OCI-M2 (cell line): ENCODE data around the gene PDZD2.

Experiments used
- DNase-seq: peaks from one replicate; lab custom pipeline; 2025; ENCODE audit not compliant: unreplicated experiment; lab: John Stamatoyannopoulos, UW

The PDZD2 gene

DNA sequence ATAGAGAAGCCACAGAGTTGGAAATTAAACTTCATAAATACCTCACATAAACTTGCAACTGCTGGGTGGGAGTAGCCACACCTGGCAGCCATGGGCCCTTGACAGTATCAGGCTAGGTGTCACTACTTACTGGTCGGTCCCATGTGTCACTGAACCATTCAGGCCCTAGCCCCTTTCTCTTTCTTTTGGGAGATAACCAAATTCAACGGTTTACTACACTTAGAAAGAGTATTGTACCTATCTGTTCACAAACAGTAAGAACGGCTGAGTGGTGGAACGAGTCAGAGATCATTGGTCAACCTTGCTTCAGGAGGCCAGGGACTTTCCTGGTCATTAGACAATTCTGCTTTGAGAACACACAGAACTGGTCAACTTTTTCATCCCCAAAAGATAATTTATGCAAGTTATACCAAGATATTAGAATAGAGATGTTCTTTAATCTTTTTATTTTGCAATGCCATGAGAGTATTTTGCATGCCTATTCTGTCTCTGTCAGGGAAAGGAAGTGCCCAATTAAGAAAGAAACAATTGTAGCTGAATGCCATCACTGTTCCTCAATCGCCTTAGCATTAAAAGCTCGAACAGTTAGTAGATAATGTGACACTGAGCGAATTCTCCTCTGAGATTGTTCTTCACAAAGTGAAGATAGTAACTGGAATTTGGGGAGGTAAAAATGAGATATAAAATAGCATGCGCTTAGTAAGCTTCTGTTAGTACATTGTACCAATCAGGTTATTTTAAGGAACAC lies 484.3 kb downstream of the PDZD2 start:
- DNase-seq: no peak

- DNase-seq: no peak
Measured at GRCh38 chr5:32123889-32124676, 485.2 kb downstream of the PDZD2 start.

DNA sequence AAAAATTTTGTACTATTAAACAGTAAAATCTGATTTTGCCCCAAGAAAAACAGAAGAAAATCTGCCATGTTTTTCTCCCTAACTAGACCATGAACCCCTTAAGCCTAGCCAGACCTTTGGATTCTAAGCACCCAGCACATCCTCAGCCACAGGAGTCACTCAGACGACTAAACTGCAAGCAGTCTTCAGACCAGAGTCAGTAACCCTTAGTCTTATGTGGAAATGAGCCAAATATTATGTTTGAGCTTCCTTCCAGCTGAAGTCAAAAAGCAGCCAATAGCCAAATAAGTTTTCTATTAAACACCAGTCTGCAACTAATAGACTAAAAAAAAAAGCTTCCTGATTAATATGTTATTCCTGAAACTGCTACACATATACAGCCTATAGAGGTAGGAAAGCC lies 487.8 kb downstream of the PDZD2 start:
- no peak for DNase-seq

DNA sequence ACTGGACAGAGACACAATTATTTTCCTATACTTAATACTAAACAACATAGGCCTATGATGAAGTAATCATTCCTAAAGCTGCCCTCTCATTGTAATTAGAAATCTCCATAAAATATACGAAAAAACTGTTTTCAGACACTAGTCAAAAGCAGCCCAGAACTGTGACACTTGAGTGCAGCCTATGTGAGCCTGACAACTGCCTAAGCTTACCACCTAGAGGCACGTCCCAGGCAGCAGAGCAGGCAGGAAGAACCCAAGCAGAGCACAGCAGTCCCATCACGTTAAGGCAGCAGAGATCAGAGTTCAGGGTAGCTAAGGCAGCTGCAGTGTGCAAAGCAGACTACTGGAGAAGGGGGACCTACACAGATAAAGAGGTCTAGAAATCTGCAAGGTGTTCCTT lies 488.8 kb downstream of the PDZD2 start:
- DNase-seq: no peak

- no peak for DNase-seq
Measured at GRCh38 chr5:32129074-32129598, 490.2 kb downstream of the PDZD2 start.

DNA sequence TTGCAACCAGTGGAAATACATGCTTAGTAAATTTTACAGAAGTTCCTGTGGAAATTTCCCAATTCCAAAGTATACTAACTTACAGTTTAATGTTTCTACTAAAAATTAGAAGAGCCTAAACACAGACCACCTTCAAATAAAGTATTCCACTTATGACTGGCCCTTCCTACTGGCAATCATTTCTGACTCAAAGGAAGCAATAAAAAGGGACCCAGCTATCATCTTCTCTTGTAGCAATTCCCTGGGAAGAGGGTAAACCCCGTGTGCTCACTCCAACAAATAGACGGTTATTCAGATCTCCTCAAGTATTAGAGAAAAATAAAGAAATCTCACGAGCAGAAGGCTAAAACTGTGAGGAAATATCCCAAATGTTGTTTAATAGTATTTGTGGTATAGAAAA lies 491.9 kb downstream of the PDZD2 start:
- no peak for DNase-seq

- no peak for DNase-seq
Measured at GRCh38 chr5:32131604-32132003, 492.7 kb downstream of the PDZD2 start.

DNA sequence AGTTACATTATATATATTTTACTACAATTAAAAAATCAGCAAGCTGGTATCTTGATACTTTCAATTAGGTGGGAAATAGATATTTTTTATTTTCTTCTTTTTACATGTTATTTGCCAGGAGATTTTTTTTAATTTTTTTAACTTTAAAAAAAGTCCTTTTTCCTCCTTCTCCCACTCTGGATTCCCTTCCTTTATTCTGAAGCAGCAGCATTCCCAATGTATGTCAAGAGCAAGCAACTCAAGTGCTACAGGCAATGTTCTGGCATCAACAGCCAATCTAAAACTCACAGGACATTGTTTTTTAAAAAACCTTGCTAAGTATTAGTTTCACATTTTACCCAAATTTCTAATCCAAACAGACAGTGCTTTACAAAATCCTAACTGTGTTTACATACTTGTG lies 493.8 kb downstream of the PDZD2 start:
- DNase-seq: no peak

GRCh38 chr5:32135086-32135485 lies 496.2 kb downstream of the PDZD2 start:
- no peak for DNase-seq

DNA sequence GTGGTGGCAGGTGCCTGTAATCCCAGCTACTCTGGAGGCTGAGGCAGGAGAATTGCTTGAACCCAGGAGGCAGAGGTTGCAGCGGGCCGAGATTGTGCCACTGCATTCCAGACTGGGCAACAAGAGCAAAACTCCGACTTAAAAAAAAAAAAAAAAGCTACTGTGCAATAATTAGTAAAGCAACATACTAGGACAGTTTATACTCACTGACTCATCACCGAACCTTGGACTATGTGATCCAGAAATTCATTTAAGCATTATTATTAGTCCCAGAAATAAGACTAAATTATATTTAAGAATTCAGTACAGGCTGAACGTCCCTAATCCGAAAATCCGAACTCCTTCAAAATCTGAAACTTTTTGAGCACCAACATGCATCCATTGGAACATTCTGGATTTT lies 497.4 kb downstream of the PDZD2 start:
- DNase-seq: no peak

- no peak for DNase-seq
Measured at GRCh38 chr5:32138839-32139493, 500.0 kb downstream of the PDZD2 start.

- DNase-seq: no peak
Measured at GRCh38 chr5:32143617-32144377, 504.9 kb downstream of the PDZD2 start.

GRCh38 chr5:32144378-32145207 lies 505.7 kb downstream of the PDZD2 start:
- DNase-seq: no peak

- DNase-seq: no peak
Measured at GRCh38 chr5:32145378-32145777, 506.4 kb downstream of the PDZD2 start.

DNA sequence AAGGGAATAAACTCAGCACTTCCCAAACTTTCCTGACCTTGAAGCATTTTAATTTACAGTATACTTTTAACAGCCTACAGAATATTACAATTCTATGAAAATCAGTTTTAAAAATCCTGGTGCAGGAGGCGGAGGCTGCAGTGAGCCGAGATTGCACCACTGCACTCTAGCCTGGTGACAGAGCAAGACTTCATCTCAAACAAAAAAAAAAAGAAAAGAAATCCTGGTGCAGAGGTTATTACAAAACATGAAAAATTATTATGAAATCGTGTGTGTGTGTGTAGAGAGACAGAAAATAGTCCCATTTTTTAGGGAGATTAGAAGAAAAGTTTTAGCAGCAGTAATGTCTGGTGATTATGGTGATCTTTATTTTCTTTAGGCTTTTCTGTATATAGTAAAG lies 508.3 kb downstream of the PDZD2 start:
- DNase-seq: no peak

GRCh38 chr5:32147959-32148358 lies 509.0 kb downstream of the PDZD2 start:
- no peak for DNase-seq

DNA sequence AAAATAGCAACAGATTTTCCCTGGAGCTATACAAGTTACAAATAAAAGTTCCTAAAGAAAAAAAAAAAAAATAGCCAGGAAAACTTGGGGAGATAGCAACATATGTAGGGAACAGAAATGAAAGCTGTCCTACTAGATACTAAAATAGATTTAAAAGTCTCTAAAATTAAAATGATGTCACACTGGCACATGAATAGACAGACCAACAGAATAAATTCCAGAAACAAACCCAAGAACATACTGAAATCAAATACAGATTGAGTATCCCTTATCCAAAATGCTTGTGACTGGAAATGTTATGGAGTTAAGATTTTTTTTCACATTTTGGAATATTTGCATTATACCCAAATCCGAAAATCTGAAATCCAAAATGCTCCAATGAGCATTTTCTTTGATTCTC lies 511.4 kb downstream of the PDZD2 start:
- no peak for DNase-seq

DNA sequence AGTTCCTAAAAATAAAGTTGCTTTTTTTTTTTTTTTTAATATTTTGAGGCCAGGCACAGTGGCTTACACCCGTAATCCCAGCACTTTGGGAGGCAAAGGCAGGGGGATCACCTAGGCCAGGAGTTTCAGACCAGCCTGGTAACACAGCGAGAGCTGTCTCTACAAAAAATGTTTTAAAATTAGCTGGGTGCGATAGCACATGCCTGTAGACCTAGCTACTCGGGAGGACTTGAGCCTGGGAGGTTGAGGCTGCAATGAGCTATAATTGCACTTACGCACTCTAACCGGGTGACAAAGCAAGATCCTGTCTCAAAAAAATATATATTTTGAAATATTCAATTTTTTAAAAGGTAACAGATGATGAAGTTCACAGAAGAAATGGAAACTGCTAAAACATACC lies 512.3 kb downstream of the PDZD2 start:
- no peak for DNase-seq

DNA sequence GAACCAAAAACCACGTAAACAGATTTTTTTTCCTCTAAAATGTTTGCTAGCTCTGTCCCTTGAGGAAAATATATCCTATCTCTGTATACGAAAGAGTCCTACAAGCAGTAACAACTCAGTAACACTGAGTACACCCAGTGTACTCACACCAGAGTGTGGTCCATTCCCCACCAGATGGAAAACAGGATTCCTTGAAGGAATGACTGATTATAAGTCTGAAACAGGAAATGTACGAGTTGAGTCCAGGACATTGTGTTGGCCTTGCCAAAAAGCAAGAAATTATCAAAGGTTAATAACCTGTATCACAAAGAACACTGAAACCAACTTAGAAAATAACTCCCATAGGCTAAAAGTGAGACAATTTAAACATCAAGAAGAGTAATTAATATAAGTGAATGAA lies 514.8 kb downstream of the PDZD2 start:
- DNase-seq: no peak

GRCh38 chr5:32155211-32155610 lies 516.3 kb downstream of the PDZD2 start:
- DNase-seq: no peak
